Measurements from ENCODE around the gene PTPRG. TPM values are rescaled to one million over a fixed set of nuclear protein-coding genes. Genes with fewer than 3 reads are reported as not detected.
A peak's percentile ranks its signal among the peaks of the same experiment; 100 is the strongest.

PTPRG gene
- total and polyA plus RNA-seq, 2 experiments from 2014 or later, result 15.2 to 45.7 TPM

GRCh38 chr3:61793056-61793455 lies 231.7 kb downstream of the PTPRG start:
- H3K9me3 ChIP-seq (ENCODE audit: low read depth), result no peaks in the 10 kb centered on the region
- no peak overlapping the region for H3K4me3 ChIP-seq
- no peak for TF ChIP-seq CTCF (IDR thresholded peaks at IDR 0.05; ENCODE audit: low read depth, low read length)
- H3K4me1 ChIP-seq (ENCODE audit: low read depth), result peaks cover 11% of the 10 kb centered on the region
- no peak for DNase-seq (ENCODE audit: low read depth in 1 of 2, low spot score in 1 of 2)
- H3K27ac ChIP-seq, result no peak overlapping the region
- no peaks in the 10 kb centered on the region for H3K36me3 ChIP-seq
- no peaks in the 10 kb centered on the region for H3K27me3 ChIP-seq

- H3K27ac ChIP-seq, result no peak overlapping the region
- H3K4me1 ChIP-seq (ENCODE audit: low read depth), result peaks cover 11% of the 10 kb centered on the region
- no peak overlapping the region for H3K4me3 ChIP-seq
- H3K27me3 ChIP-seq, result no peaks in the 10 kb centered on the region
- no peaks in the 10 kb centered on the region for H3K9me3 ChIP-seq (ENCODE audit: low read depth)
- DNase-seq (ENCODE audit: low read depth in 1 of 2, low spot score in 1 of 2), result no peak
- TF ChIP-seq CTCF (IDR thresholded peaks at IDR 0.05; ENCODE audit: low read depth, low read length), result no peak
- no peaks in the 10 kb centered on the region for H3K36me3 ChIP-seq
Measured at GRCh38 chr3:61793521-61793920, 232.2 kb downstream of the PTPRG start.

- Histone ChIP-seq H3K27me3 (no peaks in the 10 kb centered on the region), H3K9me3 (ENCODE audit: low read depth) (no peaks in the 10 kb centered on the region), H3K4me1 (ENCODE audit: low read depth) (peaks cover 11% of the 10 kb centered on the region), H3K36me3 (no peaks in the 10 kb centered on the region), H3K4me3 (no peak overlapping the region), H3K27ac (no peak overlapping the region)
- no peak for TF ChIP-seq CTCF (IDR thresholded peaks at IDR 0.05; ENCODE audit: low read depth, low read length)
- no peak for DNase-seq (ENCODE audit: low read depth in 1 of 2, low spot score in 1 of 2)
Measured at GRCh38 chr3:61794341-61794740, 233.0 kb downstream of the PTPRG start.

- H3K27me3 ChIP-seq, result no peaks in the 10 kb centered on the region
Measured at GRCh38 chr3:61794961-61795360, 233.6 kb downstream of the PTPRG start.

GRCh38 chr3:61796088-61796680 lies 234.8 kb downstream of the PTPRG start:
- H3K36me3 ChIP-seq, result no peaks in the 10 kb centered on the region
- DNase-seq (ENCODE audit: low read depth in 1 of 2, low spot score in 1 of 2), result no peak
- no peaks in the 10 kb centered on the region for H3K9me3 ChIP-seq (ENCODE audit: low read depth)
- no peak for TF ChIP-seq CTCF (IDR thresholded peaks at IDR 0.05; ENCODE audit: low read depth, low read length)
- no peaks in the 10 kb centered on the region for H3K27me3 ChIP-seq
- peaks cover 11% of the 10 kb centered on the region for H3K4me1 ChIP-seq (ENCODE audit: low read depth)
- no peak overlapping the region for H3K4me3 ChIP-seq
- H3K27ac ChIP-seq, result peak overlapping the region; percentile 43

More at GRCh38 chr3:61794961-61795360, 233.6 kb downstream of the PTPRG start:
- Histone ChIP-seq H3K27ac (no peak overlapping the region), H3K4me3 (no peak overlapping the region), H3K4me1 (ENCODE audit: low read depth) (peaks cover 11% of the 10 kb centered on the region), H3K9me3 (ENCODE audit: low read depth) (no peaks in the 10 kb centered on the region), H3K36me3 (no peaks in the 10 kb centered on the region)
- no peak for TF ChIP-seq CTCF (IDR thresholded peaks at IDR 0.05; ENCODE audit: low read depth, low read length)
- no peak for DNase-seq (ENCODE audit: low read depth in 1 of 2, low spot score in 1 of 2)
